ENCODE results near the gene RHOH. TPM values are rescaled to one million over a fixed set of nuclear protein-coding genes. Genes with fewer than 3 reads are reported as not detected.
A peak's percentile ranks its signal among the peaks of the same experiment; 100 is the strongest.

RHOH gene
- total RNA-seq, 2 experiments from 2014 or later = 38.2 to 83.2 TPM

DNA sequence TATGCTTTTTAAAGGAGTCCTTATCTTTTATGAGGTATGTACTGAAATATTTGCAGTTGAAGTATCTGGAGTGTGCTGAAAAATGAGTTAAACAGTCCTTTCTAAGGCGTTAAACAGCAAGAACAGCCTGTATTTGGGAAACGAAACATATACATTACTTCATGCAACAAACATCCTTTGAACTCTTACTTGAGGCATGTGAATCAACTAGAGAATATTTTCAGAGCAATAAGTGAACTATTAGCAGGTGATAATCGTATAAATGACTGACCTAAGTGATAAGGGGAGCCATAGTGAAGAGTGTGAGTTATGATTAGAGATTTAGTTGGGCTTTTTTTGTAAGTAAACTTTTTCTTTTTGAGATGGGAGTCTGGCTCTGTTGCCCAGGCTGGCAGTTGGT, 45.9 kb upstream of the RHOH start:
- TF ChIP-seq EZH2phosphoT487 (IDR thresholded peaks at IDR 0.05; ENCODE audit: borderline replicate concordance, low read depth, low read length) (no peak), CTCF (conservative IDR thresholded peaks at IDR 0.05; ENCODE audit: low read length) (no peak)
- peak; percentile 17 for DNase-seq (ENCODE audit: low spot score)
- peak overlapping the region; percentile 31; the same call in 1 of the 2 replicates for H3K4me2 ChIP-seq (ENCODE audit: low read length)
- H3K36me3 ChIP-seq (ENCODE audit: insufficient read depth, low read length) = peaks cover 27% of the 10 kb centered on the region
- ChIA-PET CTCF (ENCODE audit: unreplicated experiment) (no interaction called here), POLR2A (interaction anchor here (1.6 to 1.9 kb wide), 2 partner anchors 39 to 157 kb away, joined by 4 to 8 read pairs; no protein-coding TSS in a partner anchor)
- H3K4me3 ChIP-seq (ENCODE audit: low read depth, low read length, poor library complexity, severe bottlenecking) = no peak overlapping the region
- 0 out of 2 replicates have a peak, but pooled peaks cover 4% of the 10 kb centered on the region for H3K79me2 ChIP-seq (ENCODE audit: insufficient read depth, low read depth, low read length)
- peak overlapping the region; percentile 44 for H3K27ac ChIP-seq (ENCODE audit: low read depth, low read length, poor library complexity, severe bottlenecking)
- intact Hi-C loops (cut with micrococcal nuclease; ENCODE audit: unreplicated experiment) = loop anchor here (1.0 to 5.0 kb wide), 8 partner anchors 54 to 568 kb away; partner anchors contain the start of gene N4BP2
- BruUV-seq (replicated peaks) = no TSS peak
- H2AFZ ChIP-seq (ENCODE audit: low read length) = no peak overlapping the region
- H3K9me3 ChIP-seq (ENCODE audit: low read length) = peaks cover 18% of the 10 kb centered on the region
- no peaks in the 10 kb centered on the region for H3K9me2 ChIP-seq (ENCODE audit: insufficient read depth, low read length)
- H4K20me1 ChIP-seq (ENCODE audit: insufficient read depth, low read length) = no peaks in the 10 kb centered on the region
- H3K4me1 ChIP-seq (ENCODE audit: insufficient read depth, low read length, poor library complexity, severe bottlenecking) = peaks cover 22% of the 10 kb centered on the region

DNA sequence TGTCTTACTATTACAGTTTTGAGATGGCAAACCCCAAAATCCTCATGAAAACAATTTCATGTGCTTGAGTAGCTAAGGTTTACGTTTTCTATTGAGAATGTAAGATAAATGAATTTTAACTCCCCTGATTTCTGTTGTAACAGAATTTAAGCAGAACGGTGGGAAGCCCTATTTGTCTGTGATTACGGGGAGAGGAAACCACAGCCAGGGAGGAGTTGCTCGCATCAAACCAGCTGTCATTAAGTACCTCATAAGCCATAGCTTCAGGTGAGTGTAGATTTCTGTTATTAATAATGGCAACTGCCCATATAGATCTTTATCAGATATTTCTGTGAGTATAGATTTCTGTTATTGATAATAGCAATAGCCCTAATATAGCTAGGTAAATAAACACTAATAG, 44.2 kb upstream of the RHOH start:
- Histone ChIP-seq H3K4me3 (ENCODE audit: low read depth, low read length, poor library complexity, severe bottlenecking) (no peak overlapping the region), H3K79me2 (ENCODE audit: insufficient read depth, low read depth, low read length) (0 out of 2 replicates have a peak, but pooled peaks cover 4% of the 10 kb centered on the region), H3K9me3 (ENCODE audit: low read length) (peaks cover 18% of the 10 kb centered on the region), H3K4me1 (ENCODE audit: insufficient read depth, low read length, poor library complexity, severe bottlenecking) (peaks cover 22% of the 10 kb centered on the region), H3K27ac (ENCODE audit: low read depth, low read length, poor library complexity, severe bottlenecking) (no peak overlapping the region), H2AFZ (ENCODE audit: low read length) (no peak overlapping the region), H3K36me3 (ENCODE audit: insufficient read depth, low read length) (peaks cover 23% of the 10 kb centered on the region), H3K9me2 (ENCODE audit: insufficient read depth, low read length) (no peaks in the 10 kb centered on the region), H4K20me1 (ENCODE audit: insufficient read depth, low read length) (no peaks in the 10 kb centered on the region), H3K4me2 (ENCODE audit: low read length) (no peak overlapping the region)
- intact Hi-C loops (cut with micrococcal nuclease; ENCODE audit: unreplicated experiment) = loop anchor here (5.0 kb wide), 2 partner anchors 95 kb away; partner anchors contain the start of gene N4BP2
- TF ChIP-seq CTCF (conservative IDR thresholded peaks at IDR 0.05; ENCODE audit: low read length) (no peak), EZH2phosphoT487 (IDR thresholded peaks at IDR 0.05; ENCODE audit: borderline replicate concordance, low read depth, low read length) (no peak)
- CTCF ChIA-PET (ENCODE audit: unreplicated experiment) = interaction anchor here (1.7 kb wide), 1 partner anchor 155 kb away, joined by 6 read pairs; no protein-coding TSS in a partner anchor
- DNase-seq (ENCODE audit: low spot score) = no peak
- POLR2A ChIA-PET = interaction anchor here (1.0 to 2.0 kb wide), 11 partner anchors 10 to 169 kb away, joined by 3 to 8 read pairs (median 5); no protein-coding TSS in a partner anchor
- BruUV-seq (replicated peaks) = no TSS peak

DNA sequence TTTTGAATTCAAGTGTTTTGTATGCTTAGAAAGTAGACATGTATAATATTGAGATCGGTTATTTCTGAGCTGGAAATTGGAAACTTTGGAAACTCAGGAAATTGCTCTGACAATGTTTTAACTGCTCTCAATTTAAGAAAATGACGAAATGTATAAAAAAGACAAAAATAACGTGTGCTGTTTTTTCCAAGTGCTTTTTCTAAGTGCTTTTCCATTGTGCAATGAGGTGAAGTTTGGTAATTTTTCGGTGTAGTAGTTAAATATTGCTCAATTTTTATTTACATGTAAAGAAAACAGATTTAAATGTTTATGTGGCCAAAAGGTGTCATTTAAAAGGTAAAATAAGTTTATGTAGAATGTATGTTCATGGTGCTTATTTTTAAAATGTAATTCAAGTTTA, 39.4 kb upstream of the RHOH start:
- no peaks in the 10 kb centered on the region for H4K20me1 ChIP-seq (ENCODE audit: insufficient read depth, low read length)
- H3K4me2 ChIP-seq (ENCODE audit: low read length) = no peak overlapping the region; the same call in 1 of the 2 replicates
- no TSS peak for BruUV-seq (replicated peaks)
- no peaks in the 10 kb centered on the region for H3K9me3 ChIP-seq (ENCODE audit: low read length)
- DNase-seq (ENCODE audit: low spot score) = no peak
- no peak for TF ChIP-seq EZH2phosphoT487 (IDR thresholded peaks at IDR 0.05; ENCODE audit: borderline replicate concordance, low read depth, low read length)
- no peak for TF ChIP-seq CTCF (conservative IDR thresholded peaks at IDR 0.05; ENCODE audit: low read length)
- H3K27ac ChIP-seq (ENCODE audit: low read depth, low read length, poor library complexity, severe bottlenecking) = no peak overlapping the region
- intact Hi-C loops (cut with micrococcal nuclease; ENCODE audit: unreplicated experiment) = no loop called here
- peaks cover 6% of the 10 kb centered on the region for H3K4me1 ChIP-seq (ENCODE audit: insufficient read depth, low read length, poor library complexity, severe bottlenecking)
- H3K4me3 ChIP-seq (ENCODE audit: low read depth, low read length, poor library complexity, severe bottlenecking) = no peak overlapping the region
- H3K9me2 ChIP-seq (ENCODE audit: insufficient read depth, low read length) = no peaks in the 10 kb centered on the region
- CTCF ChIA-PET (ENCODE audit: unreplicated experiment) = no interaction called here
- H3K79me2 ChIP-seq (ENCODE audit: insufficient read depth, low read depth, low read length) = no peaks in the 10 kb centered on the region
- H2AFZ ChIP-seq (ENCODE audit: low read length) = no peak overlapping the region
- POLR2A ChIA-PET = interaction anchor here (0.7 to 1.1 kb wide), 2 partner anchors 25 to 144 kb away, joined by 3 read pairs; no protein-coding TSS in a partner anchor
- H3K36me3 ChIP-seq (ENCODE audit: insufficient read depth, low read length) = no peaks in the 10 kb centered on the region; the same call in 1 of the 2 replicates

Data from OCI-LY7 (cell line).